MM.1S (cell line): ENCODE measurements around the gene NLRC3.

Source experiments
- DNase-seq: peaks from one replicate; pipeline ENCODE4 v3.0.0-alpha.2; 2015
- H2AFZ ChIP-seq: fragments of 300-600 bp; sonication (generic); 2 replicates; pipeline ENCODE4 v1.6.0; 2016; ENCODE audit warnings: antibody characterized with exemption, low read length
- H3F3A ChIP-seq: fragments of 300-600 bp; sonication (generic); 2 replicates; pipeline ENCODE4 v1.6.1; 2016; ENCODE audit warnings: mild to moderate bottlenecking, antibody characterized with exemption, low read length, moderate library complexity, mixed read lengths; ENCODE audit not compliant: insufficient read depth
- H3K27ac ChIP-seq: fragments of 300-600 bp; sonication (generic); 2 replicates; pipeline ENCODE4 v1.5.1; 2016; ENCODE audit warnings: mild to moderate bottlenecking, low read length
- H3K27me3 ChIP-seq: fragments of 300-600 bp; sonication (generic); replicated peaks from 2 replicates; pipeline ENCODE4 v1.6.0; 2016; ENCODE audit warnings: low read length; ENCODE audit not compliant: insufficient read depth
- H3K36me3 ChIP-seq: fragments of 300-600 bp; sonication (generic); replicated peaks from 2 replicates; pipeline ENCODE4 v1.6.1; 2016; ENCODE audit warnings: mild to moderate bottlenecking, low read length, mixed read lengths; ENCODE audit not compliant: insufficient read depth
- H3K4me1 ChIP-seq: fragments of 300-600 bp; sonication (generic); 2 replicates; pipeline ENCODE4 v1.6.1; 2016; ENCODE audit warnings: low read length, mixed read lengths
- H3K4me2 ChIP-seq: fragments of 300-600 bp; sonication (generic); 2 replicates; pipeline ENCODE4 v1.6.0; 2016; ENCODE audit warnings: low read depth, low read length
- H3K4me3 ChIP-seq: fragments of 300-600 bp; sonication (generic); 2 replicates; pipeline ENCODE4 v1.5.1; 2016; ENCODE audit warnings: low read length, mixed read lengths
- H3K79me2 ChIP-seq: fragments of 300-600 bp; sonication (generic); 2 replicates; pipeline ENCODE4 v1.6.1; 2016; ENCODE audit warnings: mixed run types, low read length, mixed read lengths
- H3K9ac ChIP-seq: fragments of 300-600 bp; sonication (generic); 2 replicates; pipeline ENCODE4 v1.6.1; 2016; ENCODE audit warnings: low read length, mixed read lengths
- H3K9me2 ChIP-seq: fragments of 300-600 bp; sonication (generic); replicated peaks from 2 replicates; pipeline ENCODE4 v1.6.1; 2016; ENCODE audit warnings: mild to moderate bottlenecking, low read length, mixed read lengths; ENCODE audit not compliant: insufficient read depth
- H3K9me3 ChIP-seq: fragments of 300-600 bp; sonication (generic); replicated peaks from 2 replicates; pipeline ENCODE4 v1.6.1; 2016; ENCODE audit warnings: mild to moderate bottlenecking, low read length, mixed read lengths; ENCODE audit not compliant: insufficient read depth
- H4K20me1 ChIP-seq: fragments of 300-600 bp; sonication (generic); 2 replicates; pipeline ENCODE4 v1.6.1; 2016; ENCODE audit warnings: mild to moderate bottlenecking, low read length, moderate library complexity, mixed read lengths; ENCODE audit not compliant: insufficient read depth
- EZH2 ChIP-seq: fragments of 300-600 bp; sonication (generic); optimal IDR thresholded peaks from 2 replicates; pipeline ENCODE3; 2017; ENCODE audit warnings: low read depth, mild to moderate bottlenecking, antibody characterized with exemption, low read length, mixed read lengths
- EZH2phosphoT487 ChIP-seq: fragments of 300-600 bp; sonication (generic); IDR thresholded peaks from 2 replicates; pipeline ENCODE4 v1.6.1; 2018; ENCODE audit warnings: antibody characterized with exemption, low read length
- TF ChIP-seq, protein P1 (sequence below): fragments of 300-600 bp; sonication (generic); IDR thresholded peaks from 2 replicates; pipeline ENCODE4 v1.5.1; 2016; ENCODE audit warnings: antibody characterized with exemption, low read length, mixed read lengths

NLRC3 gene

DNA sequence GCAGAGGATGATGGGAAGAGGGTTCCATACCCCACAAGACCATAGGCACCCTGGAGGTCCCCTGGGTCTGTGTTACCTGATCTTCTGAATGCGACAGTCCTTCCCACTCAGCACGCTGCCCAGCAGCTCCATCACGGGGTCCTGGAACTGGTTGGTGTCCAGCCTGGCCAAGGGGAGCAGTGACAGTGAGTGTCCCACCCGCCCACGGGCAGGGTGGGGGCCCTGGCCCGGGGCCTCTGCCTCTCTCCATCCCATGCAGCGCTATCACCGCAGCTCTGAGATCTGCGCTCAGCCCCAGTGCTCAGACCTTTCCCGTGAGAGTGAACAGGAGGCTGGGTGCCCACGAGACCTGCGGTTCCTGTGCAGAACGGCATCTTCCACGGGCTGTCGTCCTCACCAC is 15.6 kb downstream of the NLRC3 start:
- Histone ChIP-seq H3K9me3 (no peaks in the 10 kb centered on the region), H3K9me2 (no peaks in the 10 kb centered on the region), H3F3A (no peaks in the 10 kb centered on the region), H3K27ac (no peak overlapping the region), H3K79me2 (no peaks in the 10 kb centered on the region), H3K4me2 (no peak overlapping the region), H3K4me1 (no peaks in the 10 kb centered on the region), H3K9ac (no peak overlapping the region), H3K36me3 (no peaks in the 10 kb centered on the region), H2AFZ (no peak overlapping the region), H3K27me3 (no peaks in the 10 kb centered on the region; the same call in 1 of the 2 replicates), H4K20me1 (no peaks in the 10 kb centered on the region), H3K4me3 (no peak overlapping the region)
- DNase-seq: no peak
- no peak for TF ChIP-seq EZH2phosphoT487

DNA sequence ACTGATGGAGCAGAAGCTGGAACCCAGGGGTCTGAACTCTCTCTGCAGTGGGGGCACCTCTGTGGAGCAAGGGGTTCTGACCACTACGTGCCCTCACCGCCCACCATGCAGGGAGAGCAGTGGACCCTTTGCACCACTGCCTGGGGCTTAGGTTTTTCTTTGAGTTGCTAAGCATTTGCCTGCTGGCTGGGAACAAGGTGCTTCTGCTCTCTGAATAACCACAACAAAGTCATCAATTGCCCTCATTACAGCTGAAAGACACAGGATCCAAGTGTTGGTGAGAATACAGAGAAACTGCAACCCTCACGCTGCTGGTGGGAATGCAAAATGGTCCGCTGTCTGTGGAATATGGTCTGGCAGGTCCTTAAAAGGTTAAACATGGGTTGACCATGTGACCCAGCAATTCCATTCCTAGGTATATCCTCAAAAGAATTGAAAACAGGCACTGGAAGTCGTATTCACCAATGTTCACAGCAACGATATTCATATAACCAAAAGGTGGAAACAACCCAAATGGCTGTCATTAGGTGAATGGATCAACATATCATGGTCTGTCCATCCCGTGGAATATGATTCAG is 22.8 kb downstream of the NLRC3 start:
- Histone ChIP-seq H3K9ac (no peak overlapping the region), H3F3A (no peaks in the 10 kb centered on the region), H4K20me1 (no peaks in the 10 kb centered on the region), H3K27ac (no peak overlapping the region), H3K4me1 (no peaks in the 10 kb centered on the region), H3K27me3 (no peaks in the 10 kb centered on the region), H2AFZ (no peak overlapping the region), H3K79me2 (no peaks in the 10 kb centered on the region), H3K36me3 (no peaks in the 10 kb centered on the region), H3K9me3 (no peaks in the 10 kb centered on the region), H3K9me2 (no peaks in the 10 kb centered on the region), H3K4me3 (no peak overlapping the region), H3K4me2 (no peak overlapping the region)
- no peak for DNase-seq
- TF ChIP-seq EZH2phosphoT487 (no peak), EZH2 (no peak)
- TF ChIP-seq, protein P1, sequence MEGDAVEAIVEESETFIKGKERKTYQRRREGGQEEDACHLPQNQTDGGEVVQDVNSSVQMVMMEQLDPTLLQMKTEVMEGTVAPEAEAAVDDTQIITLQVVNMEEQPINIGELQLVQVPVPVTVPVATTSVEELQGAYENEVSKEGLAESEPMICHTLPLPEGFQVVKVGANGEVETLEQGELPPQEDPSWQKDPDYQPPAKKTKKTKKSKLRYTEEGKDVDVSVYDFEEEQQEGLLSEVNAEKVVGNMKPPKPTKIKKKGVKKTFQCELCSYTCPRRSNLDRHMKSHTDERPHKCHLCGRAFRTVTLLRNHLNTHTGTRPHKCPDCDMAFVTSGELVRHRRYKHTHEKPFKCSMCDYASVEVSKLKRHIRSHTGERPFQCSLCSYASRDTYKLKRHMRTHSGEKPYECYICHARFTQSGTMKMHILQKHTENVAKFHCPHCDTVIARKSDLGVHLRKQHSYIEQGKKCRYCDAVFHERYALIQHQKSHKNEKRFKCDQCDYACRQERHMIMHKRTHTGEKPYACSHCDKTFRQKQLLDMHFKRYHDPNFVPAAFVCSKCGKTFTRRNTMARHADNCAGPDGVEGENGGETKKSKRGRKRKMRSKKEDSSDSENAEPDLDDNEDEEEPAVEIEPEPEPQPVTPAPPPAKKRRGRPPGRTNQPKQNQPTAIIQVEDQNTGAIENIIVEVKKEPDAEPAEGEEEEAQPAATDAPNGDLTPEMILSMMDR: no peak

DNA sequence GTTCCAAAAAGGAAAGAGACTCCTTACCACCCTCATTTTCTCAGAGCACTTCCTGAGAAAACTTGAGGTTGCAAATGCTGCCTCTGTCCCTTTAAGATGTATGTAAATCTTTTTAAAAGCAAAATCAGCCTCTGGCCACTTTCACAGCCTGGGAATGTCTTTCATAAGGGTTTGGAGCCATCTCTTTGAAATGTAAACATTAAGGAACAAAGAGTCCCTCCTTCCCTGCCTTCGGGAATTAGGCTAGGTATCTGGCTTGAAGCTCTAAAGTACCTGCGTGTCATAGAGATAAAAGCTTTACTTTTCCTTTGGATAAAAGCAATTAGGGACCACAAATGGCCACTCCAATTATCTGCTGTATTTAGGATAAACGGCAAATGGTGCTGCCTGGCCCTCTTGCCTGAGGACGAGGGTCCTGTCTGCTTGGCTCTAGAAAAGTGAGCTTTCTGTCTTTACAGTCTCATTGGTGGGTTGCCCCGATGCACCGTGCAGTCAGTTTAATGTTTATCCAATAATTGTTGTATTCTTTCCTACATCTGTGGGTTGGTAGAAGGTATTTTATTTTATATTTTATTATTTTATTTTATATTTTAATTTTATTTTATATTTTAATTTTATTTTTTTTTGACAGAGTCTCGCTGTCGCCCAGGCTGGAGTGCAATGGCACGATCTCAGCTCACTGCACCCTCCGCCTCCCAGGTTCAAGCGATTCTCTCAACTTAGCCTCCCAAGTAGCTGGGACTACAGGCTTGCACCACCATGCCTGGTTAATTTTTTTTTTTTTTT is 23.9 kb downstream of the NLRC3 start:
- no peak overlapping the region for H3K9ac ChIP-seq
- H3K4me2 ChIP-seq: no peak overlapping the region
- no peaks in the 10 kb centered on the region for H3K36me3 ChIP-seq
- TF ChIP-seq EZH2 (no peak), EZH2phosphoT487 (no peak)
- TF ChIP-seq, protein P1: no peak
- H3K79me2 ChIP-seq: no peaks in the 10 kb centered on the region
- no peak overlapping the region for H2AFZ ChIP-seq
- no peak overlapping the region for H3K27ac ChIP-seq
- no peaks in the 10 kb centered on the region for H3F3A ChIP-seq
- no peaks in the 10 kb centered on the region for H3K9me3 ChIP-seq
- no peaks in the 10 kb centered on the region for H3K27me3 ChIP-seq
- H4K20me1 ChIP-seq: no peaks in the 10 kb centered on the region
- no peaks in the 10 kb centered on the region for H3K9me2 ChIP-seq
- no peak overlapping the region for H3K4me3 ChIP-seq
- no peaks in the 10 kb centered on the region for H3K4me1 ChIP-seq
- DNase-seq: no peak
